HepG2 (cell line): ENCODE results near the gene AGPAT2. TPM values are rescaled to one million over a fixed set of nuclear protein-coding genes. Genes with fewer than 3 reads are reported as not detected.

Experiments used
- EP300 ChIP-seq, 3 experiments: sonication (generic) in 1 of 3; formaldehyde crosslinking in 1 of 3; IDR thresholded peaks; 2 replicates each; pipeline versions ENCODE4 v1.5.1 to v1.6.1; 2011 to 2020; ENCODE audit warnings: low read depth in 2 of 3, low read length in 2 of 3, borderline replicate concordance in 1 of 3, improper control_type of control experiment in 1 of 3, mild to moderate bottlenecking in 1 of 3, missing genetic modification reagents in 1 of 3, moderate library complexity in 1 of 3
- GFI1 ChIP-seq: sonication (generic); formaldehyde crosslinking; IDR thresholded peaks from 2 replicates; pipeline ENCODE4 v1.5.0; 2020; ENCODE audit warnings: missing genetic modification reagents, mild to moderate bottlenecking, borderline replicate concordance
- NFYC ChIP-seq: IDR thresholded peaks from 2 replicates; pipeline ENCODE4 v1.6.1; 2016; ENCODE audit warnings: missing genetic modification reagents, missing compliant biosample characterization
- ZNF589 ChIP-seq: sonication (generic); formaldehyde crosslinking; conservative IDR thresholded peaks from 2 replicates; pipeline ENCODE4 v1.8.0; 2022; ENCODE audit warnings: mild to moderate bottlenecking, moderate library complexity, missing genetic modification reagents
- ZNF747 ChIP-seq: sonication (generic); formaldehyde crosslinking; IDR thresholded peaks from 2 replicates; pipeline ENCODE4 v1.8.1; 2023; ENCODE audit warnings: missing genetic modification reagents, mild to moderate bottlenecking, borderline replicate concordance
- polyA plus RNA-seq, 8 experiments: library from polyadenylated mRNA; depleted of rRNA in 3 of 8; stranded (reverse) in 7 of 8; unstranded in 1 of 8; fragments of >200 nt; fragmentation: Illumina TruSeq in 4 of 8; extraction: Trizol in 4 of 8; gene quantifications; 2 replicates each; pipeline versions ENCODE4 v1.2.1 to v1.2.3, GENCODE V29; 2011 to 2016; ENCODE audit warnings: low read depth in 4 of 8, missing spikeins in 1 of 8, mixed read lengths in 1 of 8; ENCODE audit not compliant: insufficient read depth in 1 of 8
- total RNA-seq, 5 experiments: library from RNA; depleted of rRNA; stranded (reverse); fragments of >200 nt; fragmentation: Illumina TruSeq; extraction: Trizol; gene quantifications; 2 replicates each; pipeline ENCODE4 v1.2.3, GENCODE V29; 2016; ENCODE audit warnings: low read depth in 1 of 5
- TF ChIP-seq, protein P1 (sequence below): sonication (generic); formaldehyde crosslinking; IDR thresholded peaks from 2 replicates; pipeline ENCODE4 v1.4.0; 2020; ENCODE audit warnings: missing genetic modification reagents, borderline replicate concordance
- TF ChIP-seq, protein P2 (sequence below): sonication (generic); formaldehyde crosslinking; IDR thresholded peaks from 2 replicates; pipeline ENCODE4 v1.4.0; 2020; ENCODE audit warnings: mild to moderate bottlenecking, missing genetic modification reagents
- TF ChIP-seq, protein P3 (sequence below): sonication (generic); formaldehyde crosslinking; IDR thresholded peaks from 2 replicates; pipeline ENCODE4 v1.8.1; 2023; ENCODE audit warnings: mild to moderate bottlenecking, missing genetic modification reagents

AGPAT2 gene
- total and polyA plus RNA-seq, 2 of the 13 experiments (the other 11 are each of a cell fraction or from before 2014, with no cell fraction given) = 3.9 to 25.8 TPM

DNA sequence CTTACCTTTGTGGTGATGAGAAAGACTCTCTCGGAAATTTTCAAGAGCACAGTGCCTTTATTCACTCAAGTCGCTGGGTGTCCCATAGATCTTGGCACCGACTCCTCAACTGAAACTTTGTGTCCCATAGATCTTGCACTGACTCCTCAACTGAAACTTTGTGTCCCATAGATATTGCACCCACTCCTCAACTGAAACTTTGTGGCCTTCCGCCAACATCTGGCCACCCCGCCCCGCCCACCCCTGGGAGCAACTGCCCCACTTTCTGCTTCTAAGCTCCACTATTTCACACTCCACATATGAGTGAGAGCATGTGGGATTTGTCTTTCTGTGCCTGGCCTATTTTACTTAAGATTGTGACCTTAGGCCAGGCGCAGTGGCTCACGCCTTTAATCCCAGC lies 37.2 kb downstream of the AGPAT2 start (continued):
- TF ChIP-seq, protein P1, sequence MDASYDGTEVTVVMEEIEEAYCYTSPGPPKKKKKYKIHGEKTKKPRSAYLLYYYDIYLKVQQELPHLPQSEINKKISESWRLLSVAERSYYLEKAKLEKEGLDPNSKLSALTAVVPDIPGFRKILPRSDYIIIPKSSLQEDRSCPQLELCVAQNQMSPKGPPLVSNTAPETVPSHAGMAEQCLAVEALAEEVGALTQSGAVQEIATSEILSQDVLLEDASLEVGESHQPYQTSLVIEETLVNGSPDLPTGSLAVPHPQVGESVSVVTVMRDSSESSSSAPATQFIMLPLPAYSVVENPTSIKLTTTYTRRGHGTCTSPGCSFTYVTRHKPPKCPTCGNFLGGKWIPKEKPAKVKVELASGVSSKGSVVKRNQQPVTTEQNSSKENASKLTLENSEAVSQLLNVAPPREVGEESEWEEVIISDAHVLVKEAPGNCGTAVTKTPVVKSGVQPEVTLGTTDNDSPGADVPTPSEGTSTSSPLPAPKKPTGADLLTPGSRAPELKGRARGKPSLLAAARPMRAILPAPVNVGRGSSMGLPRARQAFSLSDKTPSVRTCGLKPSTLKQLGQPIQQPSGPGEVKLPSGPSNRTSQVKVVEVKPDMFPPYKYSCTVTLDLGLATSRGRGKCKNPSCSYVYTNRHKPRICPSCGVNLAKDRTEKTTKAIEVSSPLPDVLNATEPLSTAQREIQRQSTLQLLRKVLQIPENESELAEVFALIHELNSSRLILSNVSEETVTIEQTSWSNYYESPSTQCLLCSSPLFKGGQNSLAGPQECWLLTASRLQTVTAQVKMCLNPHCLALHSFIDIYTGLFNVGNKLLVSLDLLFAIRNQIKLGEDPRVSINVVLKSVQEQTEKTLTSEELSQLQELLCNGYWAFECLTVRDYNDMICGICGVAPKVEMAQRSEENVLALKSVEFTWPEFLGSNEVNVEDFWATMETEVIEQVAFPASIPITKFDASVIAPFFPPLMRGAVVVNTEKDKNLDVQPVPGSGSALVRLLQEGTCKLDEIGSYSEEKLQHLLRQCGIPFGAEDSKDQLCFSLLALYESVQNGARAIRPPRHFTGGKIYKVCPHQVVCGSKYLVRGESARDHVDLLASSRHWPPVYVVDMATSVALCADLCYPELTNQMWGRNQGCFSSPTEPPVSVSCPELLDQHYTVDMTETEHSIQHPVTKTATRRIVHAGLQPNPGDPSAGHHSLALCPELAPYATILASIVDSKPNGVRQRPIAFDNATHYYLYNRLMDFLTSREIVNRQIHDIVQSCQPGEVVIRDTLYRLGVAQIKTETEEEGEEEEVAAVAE (CRISPR knock-in tag) = no peak
- TF ChIP-seq ZNF589 (CRISPR knock-in tag) (no peak), NFYC (CRISPR knock-in tag) (no peak), GFI1 (CRISPR knock-in tag) (no peak), EP300 (IDR thresholded peaks at IDR 0.05; ENCODE audit: low read depth in 2 of 2, low read length in 2 of 2) (no peak), EP300 (CRISPR knock-in tag; IDR thresholded peaks at IDR 0.05; ENCODE audit: borderline replicate concordance) (no peak), ZNF747 (CRISPR knock-in tag) (no peak)
- TF ChIP-seq, protein P2, sequence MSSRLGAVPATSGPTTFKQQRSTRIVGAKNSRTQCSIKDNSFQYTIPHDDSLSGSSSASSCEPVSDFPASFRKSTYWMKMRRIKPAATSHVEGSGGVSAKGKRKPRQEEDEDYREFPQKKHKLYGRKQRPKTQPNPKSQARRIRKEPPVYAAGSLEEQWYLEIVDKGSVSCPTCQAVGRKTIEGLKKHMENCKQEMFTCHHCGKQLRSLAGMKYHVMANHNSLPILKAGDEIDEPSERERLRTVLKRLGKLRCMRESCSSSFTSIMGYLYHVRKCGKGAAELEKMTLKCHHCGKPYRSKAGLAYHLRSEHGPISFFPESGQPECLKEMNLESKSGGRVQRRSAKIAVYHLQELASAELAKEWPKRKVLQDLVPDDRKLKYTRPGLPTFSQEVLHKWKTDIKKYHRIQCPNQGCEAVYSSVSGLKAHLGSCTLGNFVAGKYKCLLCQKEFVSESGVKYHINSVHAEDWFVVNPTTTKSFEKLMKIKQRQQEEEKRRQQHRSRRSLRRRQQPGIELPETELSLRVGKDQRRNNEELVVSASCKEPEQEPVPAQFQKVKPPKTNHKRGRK (CRISPR knock-in tag) = no peak
- TF ChIP-seq, protein P3, sequence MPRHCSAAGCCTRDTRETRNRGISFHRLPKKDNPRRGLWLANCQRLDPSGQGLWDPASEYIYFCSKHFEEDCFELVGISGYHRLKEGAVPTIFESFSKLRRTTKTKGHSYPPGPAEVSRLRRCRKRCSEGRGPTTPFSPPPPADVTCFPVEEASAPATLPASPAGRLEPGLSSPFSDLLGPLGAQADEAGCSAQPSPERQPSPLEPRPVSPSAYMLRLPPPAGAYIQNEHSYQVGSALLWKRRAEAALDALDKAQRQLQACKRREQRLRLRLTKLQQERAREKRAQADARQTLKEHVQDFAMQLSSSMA (CRISPR knock-in tag) = no peak
